A549 (cell line): ENCODE results near the gene MAML2.

Source experiments
- CBX8 ChIP-seq: fragments of 200-600 bp; sonication (generic); IDR thresholded peaks from 2 replicates; pipeline ENCODE4 v1.6.1; 2016
- HMGXB4 ChIP-seq: fragments of 250-450 bp; sonication (Bioruptor Pico); IDR thresholded peaks from 2 replicates; pipeline ENCODE4 v1.5.0; 2021; ENCODE audit warnings: mild to moderate bottlenecking, moderate library complexity, borderline replicate concordance
- RCOR1 ChIP-seq: fragments of 150-350 bp; IDR thresholded peaks from 2 replicates; pipeline ENCODE4 v1.6.1; 2014; ENCODE audit warnings: antibody characterized with exemption, low read length, low read depth

- TF ChIP-seq CBX8, result no peak
- TF ChIP-seq HMGXB4 (CRISPR knock-in tag), result no peak
- TF ChIP-seq RCOR1, result no peak
These were observed 219.7 kb downstream of the MAML2 start for GRCh38 chr11:96123301-96123700.
